GOT3 (cell line): Measurements from ENCODE around the gene PLXNA3.
A peak's percentile ranks its signal among the peaks of the same experiment; 100 is the strongest.
"Not testable (repeated sequence)": the region's sequence is repeated elsewhere in the genome, so short reads cannot be mapped to it uniquely, and the experiment has no call there.

ENCODE experiments used
- DNase-seq: peaks from one replicate; lab custom pipeline; 2025; ENCODE audit warnings: mixed read lengths; lab: John Stamatoyannopoulos, UW

Gene PLXNA3

DNA sequence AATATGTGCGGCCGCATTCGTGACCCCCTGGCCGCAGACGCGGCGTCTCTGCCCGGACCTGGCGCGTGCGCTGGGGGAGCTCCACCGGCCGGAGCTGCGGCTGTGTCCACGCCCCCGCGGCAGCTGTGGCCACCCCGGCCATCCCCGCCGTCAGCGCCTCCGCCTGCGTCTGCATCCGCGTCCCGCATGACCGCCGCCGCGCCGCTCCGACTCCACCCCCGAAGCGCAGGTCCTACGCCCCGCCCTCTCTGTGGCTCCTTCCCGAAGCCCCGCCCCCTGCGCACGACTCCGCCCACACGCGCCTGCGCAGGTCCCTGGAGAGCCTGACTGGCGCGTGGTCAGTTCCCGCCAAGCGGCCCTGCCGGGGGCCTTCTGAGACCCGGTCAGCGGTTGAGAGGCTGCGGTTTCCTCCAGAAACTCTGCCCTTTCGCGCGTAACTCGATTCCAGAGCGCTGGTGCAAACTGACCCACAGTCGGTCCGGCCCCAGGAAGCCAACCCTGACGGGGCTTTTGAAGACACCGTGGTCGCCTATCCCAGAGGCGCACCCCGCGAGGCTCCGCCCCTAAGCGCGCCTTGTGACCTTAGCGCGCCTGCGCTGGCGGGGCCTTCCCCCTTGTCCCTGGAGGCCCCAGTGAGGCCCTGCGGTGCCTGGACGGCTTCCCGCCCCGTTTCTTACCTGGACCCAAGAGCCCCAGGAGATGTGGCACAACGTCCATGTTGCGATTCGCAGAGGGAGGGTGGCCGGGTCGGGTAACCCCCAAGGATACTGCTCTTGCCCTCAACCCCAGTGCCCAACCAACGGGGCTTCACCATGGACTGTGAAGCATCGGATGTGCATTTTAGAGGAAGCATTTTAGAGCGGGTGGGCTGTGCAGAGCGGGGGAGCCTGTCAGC is 20.9 kb downstream of the PLXNA3 start, which contains the start of gene LAGE3:
Gene LAGE3 (minus strand): TSS at position 554 of the 895 bp plus-strand sequence. CDS start 366 bp downstream, at position 188.
- peak; percentile 57 for DNase-seq

- no peak for DNase-seq
These were observed 23.1 kb downstream of the PLXNA3 start for GRCh38 chrX:154481195-154481594.

GRCh38 chrX:154481911-154482601 is 24.0 kb downstream of the PLXNA3 start:
- no peak for DNase-seq

GRCh38 chrX:154482786-154483185 is 24.7 kb downstream of the PLXNA3 start:
- DNase-seq: no peak

DNA sequence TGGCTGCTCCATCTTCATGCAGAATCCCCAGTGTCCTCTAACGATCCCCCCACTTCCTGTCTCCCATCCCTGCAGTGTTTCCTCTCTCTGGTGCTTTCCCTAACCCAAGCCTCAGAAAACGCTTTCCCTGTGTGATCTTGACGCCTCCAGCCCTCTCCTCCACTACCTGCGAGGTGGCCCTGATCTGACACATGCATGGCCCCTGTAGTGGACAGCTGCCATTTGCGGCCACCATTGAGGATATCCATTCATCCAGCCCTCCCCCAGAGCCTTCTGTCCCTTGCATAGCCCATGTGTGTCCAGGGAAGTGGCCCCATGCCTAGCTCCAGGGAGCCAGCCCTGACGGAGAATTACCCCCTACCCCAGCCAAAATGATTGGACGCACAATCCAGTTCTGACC is 25.2 kb downstream of the PLXNA3 start:
- no peak for DNase-seq

GRCh38 chrX:154484255-154485149 is 26.4 kb downstream of the PLXNA3 start:
- DNase-seq: no peak

DNA sequence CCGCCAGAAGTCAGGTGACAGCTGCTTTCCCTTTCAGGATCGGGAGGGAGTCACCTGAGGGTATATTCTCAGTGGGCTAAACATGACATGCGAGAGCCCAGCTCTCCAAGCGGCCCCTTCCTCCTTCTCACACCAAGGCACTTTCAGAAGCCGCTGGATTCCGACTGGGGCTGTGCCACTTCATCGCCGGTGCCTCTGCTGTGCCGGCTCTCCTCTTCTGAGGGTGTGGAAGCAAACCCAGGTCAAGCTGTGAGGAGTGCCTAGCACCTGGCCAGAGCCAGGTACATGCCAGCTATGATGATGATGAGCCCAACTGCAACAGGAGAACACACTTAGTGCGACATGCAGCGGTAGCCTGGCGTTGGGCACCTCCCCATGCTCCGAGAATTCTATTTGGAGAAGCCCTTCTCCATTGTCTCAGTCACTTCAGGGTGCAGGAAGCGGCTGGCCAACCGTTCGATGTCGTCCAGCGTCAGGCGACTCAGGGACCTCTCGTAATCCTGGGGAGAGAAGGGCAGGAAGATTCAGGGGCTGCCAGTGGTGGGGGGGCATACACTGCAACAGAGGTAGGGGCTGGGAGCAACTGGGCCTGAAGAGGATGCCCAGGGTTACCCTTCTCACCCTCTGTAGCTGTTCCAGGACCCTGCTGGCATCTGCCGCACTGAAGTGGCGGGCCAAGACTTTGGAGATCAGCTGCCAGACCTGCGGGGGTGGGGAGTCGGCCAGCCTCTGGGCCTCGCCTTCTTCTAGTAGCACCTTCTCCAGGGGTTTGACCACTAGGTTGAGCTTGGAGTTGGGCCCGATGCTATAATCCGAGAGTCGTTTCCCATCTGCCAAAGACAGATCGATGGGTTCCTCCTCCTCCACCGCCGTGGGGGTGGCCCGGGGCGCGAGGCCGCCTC is 27.3 kb downstream of the PLXNA3 start:
- DNase-seq: no peak

DNA sequence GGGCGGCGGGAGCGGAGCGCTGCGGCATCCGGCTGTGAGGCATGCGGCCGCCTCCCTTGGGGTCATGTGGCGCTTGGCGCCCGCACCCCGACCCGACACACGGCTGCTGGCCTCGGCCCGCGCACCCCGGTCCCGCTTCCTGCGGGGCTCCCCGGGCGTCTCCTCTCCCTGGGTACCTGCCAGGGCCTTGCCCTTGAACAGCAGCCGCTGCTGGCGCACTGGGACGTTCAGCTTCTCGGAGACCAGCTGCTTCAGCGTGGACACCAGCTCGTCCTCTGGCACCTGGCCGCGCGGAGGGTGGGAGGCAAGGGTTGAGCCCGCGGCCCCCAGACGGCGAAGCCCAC is 27.9 kb downstream of the PLXNA3 start:
- no peak for DNase-seq

- DNase-seq: no peak
These were observed 28.5 kb downstream of the PLXNA3 start, which contains the start of gene UBL4A for GRCh38 chrX:154486396-154487207. Gene UBL4A (minus strand): TSS chrX:154486615. CDS start chrX:154486584, 31 bp downstream.

GRCh38 chrX:154487518-154488290 is 29.6 kb downstream of the PLXNA3 start:
- no peak for DNase-seq

- DNase-seq: no peak
These were observed 30.4 kb downstream of the PLXNA3 start for GRCh38 chrX:154488336-154489075.

GRCh38 chrX:154489182-154489581 is 31.1 kb downstream of the PLXNA3 start:
- no peak for DNase-seq

GRCh38 chrX:154490021-154490413 is 31.9 kb downstream of the PLXNA3 start:
- DNase-seq: no peak

DNA sequence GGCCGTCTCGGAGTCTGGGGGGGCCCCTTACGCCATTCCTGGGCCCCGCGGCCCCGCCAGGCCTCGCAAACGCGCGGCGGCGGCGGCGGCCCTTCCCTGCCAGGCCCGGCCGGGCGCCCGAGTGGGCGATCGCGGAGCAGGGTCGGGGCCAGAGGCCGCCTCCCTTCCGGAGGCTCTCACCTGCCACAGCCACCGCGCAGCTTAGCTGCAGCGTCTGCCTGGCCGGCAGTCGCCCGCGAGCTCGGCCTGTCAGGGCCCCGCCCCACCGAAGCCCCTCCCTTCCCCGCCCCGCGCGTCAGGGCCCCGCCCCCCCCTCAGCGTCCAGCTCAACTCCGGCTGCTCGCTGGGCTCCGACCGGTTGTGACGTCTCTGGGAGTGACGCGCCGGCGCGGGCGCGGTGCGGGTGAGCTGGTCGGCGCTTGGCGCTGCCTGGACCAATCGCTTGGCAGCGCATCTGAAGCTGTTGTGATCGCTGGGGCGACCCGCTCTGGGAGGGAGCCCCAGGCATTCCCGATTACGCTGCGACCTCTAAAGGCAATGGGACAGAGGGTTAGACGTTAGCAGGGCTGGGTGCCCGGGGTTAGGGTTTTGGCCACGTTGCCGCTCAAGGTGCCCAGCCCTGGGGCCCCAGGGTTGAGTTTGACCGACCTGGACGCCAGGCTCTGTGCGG is 32.5 kb downstream of the PLXNA3 start, which contains the start of gene SLC10A3:
Gene SLC10A3 (minus strand): TSS at position 216 of the 670 bp plus-strand sequence. CDS start 1,689 bp downstream, outside the sequence.
- DNase-seq: peak; percentile 78

DNA sequence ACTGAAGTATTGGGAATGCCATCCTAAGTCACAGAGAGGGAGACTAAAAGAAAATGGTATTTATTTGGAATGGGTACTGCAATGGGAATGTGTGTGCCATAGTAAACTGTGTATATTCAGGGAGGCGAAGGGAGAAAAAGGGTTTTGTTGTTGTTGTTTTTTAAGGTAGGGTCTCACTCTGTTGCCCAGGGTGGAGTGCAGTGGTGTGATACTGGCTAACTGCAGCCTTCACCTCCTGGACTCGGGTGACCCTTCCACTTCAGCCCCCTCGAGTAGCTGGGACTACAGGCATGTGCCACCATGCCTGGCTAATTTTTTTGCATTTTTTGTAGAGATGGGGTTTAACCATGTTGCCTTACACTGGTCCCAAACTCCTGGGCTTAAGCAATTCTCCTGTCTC is 36.6 kb downstream of the PLXNA3 start:
- no peak for DNase-seq

GRCh38 chrX:154495472-154495922 is 37.4 kb downstream of the PLXNA3 start:
- no peak for DNase-seq

DNA sequence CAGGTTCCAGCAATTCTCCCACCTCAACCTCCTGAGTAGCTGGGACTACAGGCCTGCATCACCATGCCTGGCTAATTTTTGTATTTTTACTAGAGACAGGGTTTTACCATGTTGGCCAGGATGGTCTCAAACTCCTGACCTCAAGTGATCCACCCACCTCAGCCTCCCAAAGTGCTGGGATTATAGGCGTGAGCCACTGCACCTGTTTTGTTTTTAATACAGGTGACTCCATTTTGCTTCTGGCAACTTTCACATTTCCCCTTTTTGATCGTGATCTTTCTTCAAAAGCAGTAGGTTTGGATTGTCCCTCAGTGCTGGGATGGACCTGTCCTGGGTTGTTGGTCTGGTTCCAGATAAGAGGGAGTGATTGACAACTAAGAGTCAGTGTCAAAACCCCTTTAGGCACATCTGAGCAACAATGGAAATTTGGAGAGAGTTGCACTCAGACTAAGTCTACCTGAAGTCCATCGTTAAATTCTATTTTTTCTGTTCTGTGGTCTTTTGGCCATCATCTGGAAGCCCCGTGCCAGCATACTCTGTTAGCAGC is 38.6 kb downstream of the PLXNA3 start:
- not testable (repeated sequence) for DNase-seq
